Heart left ventricle (tissue), 16 donors: Measurements from ENCODE around the gene MICALL1. TPM values are rescaled to one million over a fixed set of nuclear protein-coding genes. Genes with fewer than 3 reads are reported as not detected.

ENCODE experiments used
- ATAC-seq, 4 donors: fragments of 200-7000 bp; cut with Tn5 transposase; one replicate each; pipeline ENCODE4 v1.9.1; 2020 to 2022; ENCODE audit warnings: moderate library complexity in 4 of 4, mild to moderate bottlenecking in 3 of 4, moderate number of reproducible peaks in 1 of 4
- DNase-seq, 5 donors: peaks; one replicate each; pipeline ENCODE4 v3.0.0-alpha.2; 2020
- H3K27ac ChIP-seq, 12 donors: fragments of 200-600 bp; sonication (generic) in 4 of 12; one replicate each; pipeline versions ENCODE4 v1.5.0 to v1.8.0; 2016 to 2022; ENCODE audit warnings: mild to moderate bottlenecking in 2 of 12
- H3K27me3 ChIP-seq, 9 donors: fragments of 200-600 bp; sonication (generic) in 2 of 9; one replicate each; pipeline versions ENCODE4 v1.5.1 to v1.8.0; 2016 to 2022; ENCODE audit warnings: mild to moderate bottlenecking in 3 of 9
- H3K36me3 ChIP-seq, 9 donors: fragments of 200-600 bp; sonication (generic) in 2 of 9; one replicate each; pipeline versions ENCODE4 v1.5.0 to v1.8.0; 2018 to 2022; ENCODE audit warnings: mild to moderate bottlenecking in 2 of 9
- H3K4me1 ChIP-seq, 12 donors: fragments of 200-600 bp; sonication (generic) in 4 of 12; one replicate each; pipeline versions ENCODE4 v1.5.0 to v1.8.0; 2016 to 2022; ENCODE audit warnings: mild to moderate bottlenecking in 3 of 12
- H3K4me3 ChIP-seq, 12 donors: fragments of 200-600 bp; sonication (generic) in 4 of 12; one replicate each; pipeline versions ENCODE4 v1.5.0 to v1.8.0; 2017 to 2022; ENCODE audit warnings: mild to moderate bottlenecking in 9 of 12, moderate library complexity in 4 of 12
- H3K9me3 ChIP-seq, 12 donors: fragments of 200-600 bp; sonication (generic) in 4 of 12; one replicate each; pipeline versions ENCODE4 v1.5.0 to v1.8.0; 2016 to 2022; ENCODE audit warnings: mild to moderate bottlenecking in 1 of 12
- POLR2A ChIP-seq, 2 donors: fragments of 450-650 bp; IDR thresholded peaks; one replicate each; pipeline ENCODE4 v1.6.1; 2017; ENCODE audit warnings: antibody characterized with exemption in 2 of 2, mild to moderate bottlenecking in 2 of 2, moderate library complexity in 2 of 2
- WGBS, 4 donors: extraction: QIAGEN DNeasy Blood & Tissue Kit in 2 of 4; methylation state at CpG; one replicate each; pipeline versions ENCODE4 v1.1.5 to v1.1.7; 2013 to 2018; 5-methylcytosine and 5-hydroxymethylcytosine counted together
- intact Hi-C, 10 donors: fragments of 100-400 bp; cut with DNase I; formaldehyde crosslinking; loops; one replicate each; pipeline versions ENCODE4 v1.11.1 to v1.14.2; 2022
- polyA plus RNA-seq, 2 donors: library from polyadenylated mRNA; stranded (reverse); fragments of 200-250 nt; gene quantifications; one replicate each; pipeline ENCODE4 v1.2.3, GENCODE V29; 2013
- total RNA-seq, 9 donors: library from RNA; depleted of rRNA in 2 of 9; stranded (reverse); fragments of >200 nt in 2 of 9; fragmentation: NEBNext Ultra II Directional in 3 of 9; extraction: Animal tissue kit (Norgen Biotek cat#: 25700) in 3 of 9; gene quantifications; one replicate each; pipeline versions ENCODE4 v1.1.0 to v1.2.4, GENCODE V29; 2016 to 2023
- TF ChIP-seq, protein P1 (sequence below), 12 donors: fragments of 200-600 bp; sonication (generic) in 4 of 12; IDR thresholded peaks; one replicate each; pipeline versions ENCODE4 v1.5.0 to v1.8.0; 2018 to 2022; ENCODE audit warnings: antibody characterized with exemption in 12 of 12, mild to moderate bottlenecking in 5 of 12
- donor health status: ischemic (EF 13 %, LVEDD 7.1; RV severe dilation, severe dysfunction).
- donor health status: healthy with polysubstance abuse.
- donor health status: DM: no; HTN: yes; CAD: no.
- donor health status: DM: no; HTN: no; CAD: no.
- donor health status: ischemic (EF 25% LVEDD 6.9; RV normal size, moderate dysfunction).
- donor health status: ischemic (EF 25% LVEDD 5.7; RV mildly dilated, moderate dysfunction).
- donor health status: healthy.
- donor health status: DM: yes; HTN: yes; CAD: no.
- donor health status: ischemic (EF 35%, LVEDD 5.7; RV mildly dilated, moderate dysfunction).
- donor health status: nonischemic (EF 11% LVEDD 7.7; RV severe dilation, severe dysfunction).
- donor health status: DM: yes; HTN: yes; CAD: no.
- donor health status: PGD.
- donor health status: ischemic (EF 29% LVEDD 5.4; RV normal size, mild dysfunction).
- donor health status: nonischemic (EF 23%, LVEDD 6.1; RV moderate dilation, normal function).

Gene MICALL1
- total and polyA plus RNA-seq, 11 donors, result 10.6 to 40.7 (median 17.8) TPM

DNA sequence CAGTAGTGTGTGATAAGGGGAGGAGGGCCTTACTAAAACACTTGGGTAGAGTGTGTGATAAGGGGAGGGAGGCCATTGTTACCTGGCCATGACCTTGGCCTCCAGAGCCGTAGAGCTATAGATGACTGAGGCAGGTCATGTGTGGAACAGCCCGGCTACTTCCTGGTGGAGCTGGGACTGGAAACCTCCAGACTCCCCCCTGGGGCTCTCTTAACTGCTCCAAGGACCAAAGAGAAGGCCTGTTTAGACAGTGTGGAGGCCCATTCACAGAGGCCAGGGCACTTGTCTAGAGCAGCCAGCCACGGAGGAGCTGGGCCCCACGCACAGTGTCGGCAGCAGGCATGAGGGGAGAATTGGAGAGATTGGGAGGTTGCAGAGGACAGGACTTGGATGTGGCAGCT, 12.5 kb upstream of the MICALL1 start:
- no peaks in the 10 kb centered on the region for H3K9me3 ChIP-seq
- ATAC-seq, result peak in 2 of 4 donors; percentile 8 to 15
- no peak for DNase-seq
- no peaks in the 10 kb centered on the region for H3K27me3 ChIP-seq
- WGBS, 4 donors, result 65 to 76% (median 74%) methylated on average over 5 of the region's 5 CpGs
- H3K27ac ChIP-seq, result peak overlapping the region in 4 of 12 donors; percentile 26 to 83 (median 54)
- no peak overlapping the region for H3K4me3 ChIP-seq
- intact Hi-C loops, result loop anchor here in 3 of 10 donors (1.0 to 5.0 kb wide), 3 partner anchors 34 to 69 kb away; no protein-coding TSS in a partner anchor
- H3K36me3 ChIP-seq, result peaks cover 0 to 35% (median 25%) of the 10 kb centered on the region in 9 donors
- TF ChIP-seq, protein P1, sequence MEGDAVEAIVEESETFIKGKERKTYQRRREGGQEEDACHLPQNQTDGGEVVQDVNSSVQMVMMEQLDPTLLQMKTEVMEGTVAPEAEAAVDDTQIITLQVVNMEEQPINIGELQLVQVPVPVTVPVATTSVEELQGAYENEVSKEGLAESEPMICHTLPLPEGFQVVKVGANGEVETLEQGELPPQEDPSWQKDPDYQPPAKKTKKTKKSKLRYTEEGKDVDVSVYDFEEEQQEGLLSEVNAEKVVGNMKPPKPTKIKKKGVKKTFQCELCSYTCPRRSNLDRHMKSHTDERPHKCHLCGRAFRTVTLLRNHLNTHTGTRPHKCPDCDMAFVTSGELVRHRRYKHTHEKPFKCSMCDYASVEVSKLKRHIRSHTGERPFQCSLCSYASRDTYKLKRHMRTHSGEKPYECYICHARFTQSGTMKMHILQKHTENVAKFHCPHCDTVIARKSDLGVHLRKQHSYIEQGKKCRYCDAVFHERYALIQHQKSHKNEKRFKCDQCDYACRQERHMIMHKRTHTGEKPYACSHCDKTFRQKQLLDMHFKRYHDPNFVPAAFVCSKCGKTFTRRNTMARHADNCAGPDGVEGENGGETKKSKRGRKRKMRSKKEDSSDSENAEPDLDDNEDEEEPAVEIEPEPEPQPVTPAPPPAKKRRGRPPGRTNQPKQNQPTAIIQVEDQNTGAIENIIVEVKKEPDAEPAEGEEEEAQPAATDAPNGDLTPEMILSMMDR (IDR thresholded peaks at IDR 0.05), result no peak
- no peak for TF ChIP-seq POLR2A (IDR thresholded peaks at IDR 0.05)
- peaks cover 0 to 36% (median 17%) of the 10 kb centered on the region in 12 donors for H3K4me1 ChIP-seq

DNA sequence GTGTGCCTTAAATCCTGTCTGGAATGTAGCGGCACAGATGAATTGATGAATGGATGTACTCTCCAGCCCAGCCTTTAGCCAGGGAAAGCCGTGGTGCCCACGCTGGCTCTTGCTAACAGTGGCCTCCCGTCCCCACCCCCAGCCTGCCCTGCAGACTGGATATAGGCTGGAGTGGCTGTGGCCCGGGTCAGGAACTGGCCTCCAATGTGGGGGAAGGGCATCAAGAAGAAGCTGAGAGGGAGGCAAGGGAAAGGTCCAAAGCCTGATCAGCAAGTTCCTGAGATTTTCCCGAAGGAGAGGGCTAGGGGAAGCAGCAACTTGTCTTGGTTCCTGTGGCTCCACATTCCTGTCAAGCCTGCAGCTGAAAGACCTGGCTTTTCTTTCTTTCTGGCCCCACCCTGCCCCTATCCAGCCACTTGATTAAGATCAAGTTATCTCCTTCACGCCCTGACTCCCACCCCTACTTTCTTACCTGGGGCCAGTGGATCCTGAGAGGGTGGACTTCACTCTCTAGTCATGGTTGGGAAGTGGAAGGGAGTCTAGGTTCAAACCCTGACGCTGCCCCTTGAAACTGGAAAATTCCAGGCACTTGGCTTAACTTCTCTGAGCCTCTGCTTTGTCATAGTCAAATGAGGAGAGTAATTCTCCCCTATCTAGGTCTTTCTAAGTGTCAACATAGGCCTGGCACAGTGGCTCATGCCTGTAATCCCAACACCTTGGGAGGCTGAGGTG, 11.0 kb upstream of the MICALL1 start:
- ATAC-seq (no peak), DNase-seq (no peak)
- Histone ChIP-seq H3K4me1 (peaks cover 0 to 36% (median 17%) of the 10 kb centered on the region in 12 donors), H3K4me3 (no peak overlapping the region), H3K36me3 (peaks cover 0 to 20% (median 10%) of the 10 kb centered on the region in 9 donors), H3K9me3 (no peaks in the 10 kb centered on the region), H3K27me3 (no peaks in the 10 kb centered on the region), H3K27ac (peak overlapping the region in 2 of 12 donors; percentile 65 to 83)
- intact Hi-C loops, result loop anchor here in 5 of 10 donors (5.0 kb wide), 2 partner anchors 37 to 67 kb away; no protein-coding TSS in a partner anchor
- WGBS, 4 donors, result 65 to 80% (median 65%) methylated on average over 8 of the region's 8 CpGs
- TF ChIP-seq, protein P1 (IDR thresholded peaks at IDR 0.05), result no peak
- TF ChIP-seq POLR2A (IDR thresholded peaks at IDR 0.05), result no peak

DNA sequence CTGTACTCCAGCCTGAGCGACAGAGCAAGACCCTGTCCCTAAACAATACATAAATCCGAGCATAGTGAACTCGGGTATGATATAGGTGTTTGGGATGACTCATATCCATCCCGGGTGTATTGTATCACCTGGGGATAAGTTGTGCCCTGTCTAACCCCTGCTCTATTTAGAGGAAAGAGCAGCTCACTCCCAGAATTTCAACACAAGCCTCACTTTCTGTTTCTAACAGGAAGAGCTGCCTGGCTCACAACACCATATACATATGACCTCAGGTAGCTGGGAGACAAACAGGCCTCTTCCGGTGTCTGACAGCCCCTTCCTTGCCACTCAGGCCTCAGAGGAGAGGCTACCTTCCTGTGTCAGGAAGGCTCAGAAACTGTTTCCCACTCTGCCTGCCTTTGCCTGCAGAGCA, 9.9 kb upstream of the MICALL1 start:
- intact Hi-C loops, result loop anchor here in 3 of 10 donors (5.0 kb wide), 1 partner anchor 36 kb away; no protein-coding TSS in a partner anchor
- ATAC-seq (peak in 3 of 4 donors; percentile 6 to 75 (median 10)), DNase-seq (peak in 1 of 5 donors; percentile 29)
- Histone ChIP-seq H3K27ac (peak overlapping the region in 11 of 12 donors; percentile 4 to 83 (median 61)), H3K27me3 (no peaks in the 10 kb centered on the region), H3K9me3 (no peaks in the 10 kb centered on the region), H3K36me3 (peaks cover 0 to 11% (median 3%) of the 10 kb centered on the region in 9 donors), H3K4me1 (peaks cover 0 to 36% (median 17%) of the 10 kb centered on the region in 12 donors), H3K4me3 (no peak overlapping the region)
- 50 to 70% (median 54%) methylated on average over 5 of the region's 5 CpGs for WGBS, 4 donors
- no peak for TF ChIP-seq POLR2A (IDR thresholded peaks at IDR 0.05)
- TF ChIP-seq, protein P1 (IDR thresholded peaks at IDR 0.05), result no peak

DNA sequence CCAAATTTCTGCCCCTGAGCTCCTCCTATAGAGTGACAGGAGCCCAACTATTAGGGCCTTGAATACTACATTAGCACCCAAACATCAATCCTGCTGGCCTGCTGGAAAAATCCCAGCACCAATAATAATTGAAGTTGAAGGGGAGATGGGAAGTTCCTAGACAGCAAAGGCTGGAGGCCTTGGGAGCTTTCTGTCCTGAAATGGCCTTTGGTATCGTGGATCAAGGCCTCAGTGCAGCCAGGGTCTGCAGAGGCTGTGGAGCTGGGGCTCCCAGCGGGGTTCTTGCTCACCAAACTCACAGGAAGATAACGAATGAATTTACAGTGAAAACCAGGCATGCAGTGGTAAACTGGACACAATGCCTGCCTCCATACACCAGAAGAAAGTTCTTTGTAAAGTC, 9.2 kb upstream of the MICALL1 start:
- intact Hi-C loops, result loop anchor here in 3 of 10 donors (5.0 kb wide), 1 partner anchor 35 kb away; no protein-coding TSS in a partner anchor
- H3K27ac ChIP-seq, result peak overlapping the region in 10 of 12 donors; percentile 4 to 83 (median 62)

More for the DNA sequence above, 9.2 kb upstream of the MICALL1 start:
- no peak for ATAC-seq
- no peak for TF ChIP-seq POLR2A (IDR thresholded peaks at IDR 0.05)
- TF ChIP-seq, protein P1 (IDR thresholded peaks at IDR 0.05), result no peak
- Histone ChIP-seq H3K27me3 (no peaks in the 10 kb centered on the region), H3K9me3 (no peaks in the 10 kb centered on the region), H3K36me3 (peaks cover 0 to 6% (median 0%) of the 10 kb centered on the region in 9 donors), H3K4me3 (no peak overlapping the region), H3K4me1 (peaks cover 0 to 36% (median 17%) of the 10 kb centered on the region in 12 donors)
- no peak for DNase-seq
- 69 to 75% (median 71%) methylated on average over 3 of the region's 3 CpGs for WGBS, 4 donors
